Tibial nerve (tissue), 4 donors: ENCODE measurements around the gene CCR5.

Experiments
- EP300 ChIP-seq, 2 donors: sonication (generic); formaldehyde crosslinking; IDR thresholded peaks; one replicate each; pipeline ENCODE4 v1.6.1; 2017; ENCODE audit warnings: antibody characterized with exemption in 2 of 2, mild to moderate bottlenecking in 1 of 2
- POLR2A ChIP-seq, 2 donors: fragments of 450-650 bp; IDR thresholded peaks; one replicate each; pipeline ENCODE4 v1.6.1; 2017; ENCODE audit warnings: antibody characterized with exemption in 2 of 2, mild to moderate bottlenecking in 2 of 2, moderate library complexity in 2 of 2
- TF ChIP-seq, protein P1 (sequence below), 5 experiments: fragments of 200-600 bp in 3 of 5; fragments of 450-650 bp in 2 of 5; sonication (generic) in 3 of 5; IDR thresholded peaks; one replicate each; pipeline ENCODE4 v1.5.1; 2016 to 2019; ENCODE audit warnings: antibody characterized with exemption in 5 of 5, mild to moderate bottlenecking in 3 of 5, moderate library complexity in 2 of 5

DNA sequence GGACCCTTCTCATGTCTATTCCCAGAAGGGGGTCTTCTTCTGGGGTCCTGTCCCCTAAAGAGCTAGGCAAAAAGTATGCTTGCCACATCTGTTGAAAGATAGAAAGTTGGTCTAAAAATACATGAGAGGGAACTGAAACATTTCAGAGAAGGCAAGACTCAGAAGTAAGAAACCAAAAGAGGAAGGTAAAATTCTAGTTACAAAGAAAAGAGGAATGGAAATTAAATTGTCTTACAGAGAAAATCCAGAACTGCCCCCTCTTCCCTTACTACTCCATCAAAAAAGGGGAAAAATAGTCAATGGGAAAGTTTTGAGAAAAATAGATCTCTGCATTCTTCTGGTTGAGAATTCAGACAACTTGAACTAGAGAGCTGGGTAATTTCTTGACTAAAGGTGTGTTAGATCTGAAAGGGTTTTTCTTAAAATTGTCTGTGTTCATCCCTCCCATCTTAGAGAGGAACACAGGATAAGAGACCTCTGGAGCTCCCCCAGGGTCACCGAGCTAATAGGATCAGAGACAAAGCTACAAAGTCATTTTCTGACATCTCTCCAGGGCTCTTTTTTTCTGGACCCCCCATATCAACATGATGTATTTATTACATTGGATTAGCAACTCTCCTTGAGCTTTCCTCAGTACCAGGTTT, 49.2 kb upstream of the CCR5 start:
- TF ChIP-seq, protein P1, sequence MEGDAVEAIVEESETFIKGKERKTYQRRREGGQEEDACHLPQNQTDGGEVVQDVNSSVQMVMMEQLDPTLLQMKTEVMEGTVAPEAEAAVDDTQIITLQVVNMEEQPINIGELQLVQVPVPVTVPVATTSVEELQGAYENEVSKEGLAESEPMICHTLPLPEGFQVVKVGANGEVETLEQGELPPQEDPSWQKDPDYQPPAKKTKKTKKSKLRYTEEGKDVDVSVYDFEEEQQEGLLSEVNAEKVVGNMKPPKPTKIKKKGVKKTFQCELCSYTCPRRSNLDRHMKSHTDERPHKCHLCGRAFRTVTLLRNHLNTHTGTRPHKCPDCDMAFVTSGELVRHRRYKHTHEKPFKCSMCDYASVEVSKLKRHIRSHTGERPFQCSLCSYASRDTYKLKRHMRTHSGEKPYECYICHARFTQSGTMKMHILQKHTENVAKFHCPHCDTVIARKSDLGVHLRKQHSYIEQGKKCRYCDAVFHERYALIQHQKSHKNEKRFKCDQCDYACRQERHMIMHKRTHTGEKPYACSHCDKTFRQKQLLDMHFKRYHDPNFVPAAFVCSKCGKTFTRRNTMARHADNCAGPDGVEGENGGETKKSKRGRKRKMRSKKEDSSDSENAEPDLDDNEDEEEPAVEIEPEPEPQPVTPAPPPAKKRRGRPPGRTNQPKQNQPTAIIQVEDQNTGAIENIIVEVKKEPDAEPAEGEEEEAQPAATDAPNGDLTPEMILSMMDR (IDR thresholded peaks at IDR 0.05) = no peak
- no peak for TF ChIP-seq POLR2A (IDR thresholded peaks at IDR 0.05)
- TF ChIP-seq EP300 (IDR thresholded peaks at IDR 0.05) = no peak
